WTC11 (cell line): ENCODE data around the gene AKAP6. TPM values are rescaled to one million over a fixed set of nuclear protein-coding genes. Genes with fewer than 3 reads are reported as not detected.

ENCODE experiments used
- ATAC-seq: fragments of 200-7000 bp; cut with Tn5 transposase; 2 replicates; pipeline ENCODE4 v1.10.0; 2021; ENCODE audit warnings: mild to moderate bottlenecking, moderate library complexity
- CTCF ChIA-PET: fragments of 300-600 bp; sonication (Branson Sonifier 250); formaldehyde crosslinking; loops from one replicate; lab custom pipeline; 2021; ENCODE audit warnings: antibody characterized with exemption; lab: Charles Lee
- POLR2A ChIA-PET: fragments of 350-600 bp; sonication (Branson Sonifier 250); formaldehyde crosslinking; loops from one replicate; lab custom pipeline; 2021; ENCODE audit warnings: antibody characterized with exemption; lab: Charles Lee
- DNase-seq: peaks from one replicate; pipeline ENCODE4 v3.0.0; 2021; ENCODE audit warnings: low spot score
- H3K27ac Mint-ChIP-seq: 2 replicates; pipeline ENCODE4 v1.8.0; 2021; ENCODE audit warnings: mixed read lengths
- H3K27me3 Mint-ChIP-seq: 2 replicates; pipeline ENCODE4 v1.8.0; 2021; ENCODE audit warnings: low read depth, mild to moderate bottlenecking, moderate library complexity, mixed read lengths
- H3K36me3 Mint-ChIP-seq: 2 replicates; pipeline ENCODE4 v1.8.0; 2021; ENCODE audit warnings: mixed read lengths
- H3K4me1 Mint-ChIP-seq: 2 replicates; pipeline ENCODE4 v1.8.0; 2022; ENCODE audit warnings: mixed read lengths
- H3K4me3 Mint-ChIP-seq: 2 replicates; pipeline ENCODE4 v1.8.0; 2021; ENCODE audit warnings: mild to moderate bottlenecking, moderate library complexity, mixed read lengths
- H3K9me3 Mint-ChIP-seq: 2 replicates; pipeline ENCODE4 v1.8.0; 2021; ENCODE audit warnings: mixed read lengths
- CTCF ChIP-seq: fragments of 200-600 bp; IDR thresholded peaks from 2 replicates; pipeline ENCODE4 v1.8.0; 2022; ENCODE audit warnings: antibody characterized with exemption
- ESRRA ChIP-seq: sonication (generic); formaldehyde crosslinking; IDR thresholded peaks from 2 replicates; pipeline ENCODE4 v1.8.1; 2022; ENCODE audit warnings: mild to moderate bottlenecking, missing genetic modification reagents, borderline replicate concordance
- FOXP1 ChIP-seq: sonication (generic); formaldehyde crosslinking; IDR thresholded peaks from 2 replicates; pipeline ENCODE4 v1.8.0; 2022; ENCODE audit warnings: missing genetic modification reagents, mild to moderate bottlenecking, moderate library complexity, borderline replicate concordance
- HMGXB4 ChIP-seq: sonication (generic); formaldehyde crosslinking; IDR thresholded peaks from 2 replicates; pipeline ENCODE4 v1.8.1; 2023; ENCODE audit warnings: mild to moderate bottlenecking, moderate library complexity, missing genetic modification reagents
- NFYB ChIP-seq: sonication (generic); formaldehyde crosslinking; conservative IDR thresholded peaks from 2 replicates; pipeline ENCODE4 v1.8.0; 2022; ENCODE audit warnings: low read depth, missing genetic modification reagents
- NR3C1 ChIP-seq: sonication (generic); formaldehyde crosslinking; conservative IDR thresholded peaks from 2 replicates; pipeline ENCODE4 v1.8.1; 2023; ENCODE audit warnings: low read depth, mild to moderate bottlenecking, missing genetic modification reagents
- PRRX2 ChIP-seq: fragments of 250-450 bp; sonication (Bioruptor Pico); IDR thresholded peaks from 2 replicates; pipeline ENCODE4 v1.8.0; 2021; ENCODE audit warnings: mild to moderate bottlenecking
- RORB ChIP-seq: fragments of 250-450 bp; sonication (Bioruptor Pico); IDR thresholded peaks from 2 replicates; pipeline ENCODE4 v1.9.0; 2021; ENCODE audit warnings: mild to moderate bottlenecking
- TEAD1 ChIP-seq: sonication (generic); formaldehyde crosslinking; IDR thresholded peaks from 2 replicates; pipeline ENCODE4 v1.8.0; 2022; ENCODE audit warnings: mild to moderate bottlenecking, missing genetic modification reagents
- TP53 ChIP-seq: sonication (generic); formaldehyde crosslinking; IDR thresholded peaks from 2 replicates; pipeline ENCODE4 v1.8.1; 2023; ENCODE audit warnings: mild to moderate bottlenecking, missing genetic modification reagents
- ZNF121 ChIP-seq: sonication (generic); formaldehyde crosslinking; IDR thresholded peaks from 2 replicates; pipeline ENCODE4 v1.8.0; 2023; ENCODE audit warnings: missing genetic modification reagents
- ZNF219 ChIP-seq: sonication (generic); formaldehyde crosslinking; IDR thresholded peaks from 2 replicates; pipeline ENCODE4 v1.8.0; 2023; ENCODE audit warnings: missing genetic modification reagents, mild to moderate bottlenecking, borderline replicate concordance
- ZNF317 ChIP-seq: sonication (generic); formaldehyde crosslinking; IDR thresholded peaks from 2 replicates; pipeline ENCODE4 v1.8.1; 2023; ENCODE audit warnings: low read depth, mild to moderate bottlenecking, moderate library complexity, missing genetic modification reagents, borderline replicate concordance
- ZNF396 ChIP-seq: fragments of 250-450 bp; sonication (Bioruptor Pico); IDR thresholded peaks from 2 replicates; pipeline ENCODE4 v1.8.0; 2021; ENCODE audit warnings: mild to moderate bottlenecking, moderate library complexity, borderline replicate concordance
- ZNF423 ChIP-seq: fragments of 250-450 bp; sonication (Bioruptor Pico); IDR thresholded peaks from 2 replicates; pipeline ENCODE4 v2.1.2; 2022; ENCODE audit warnings: mild to moderate bottlenecking, moderate library complexity
- total RNA-seq: library from RNA; stranded (reverse); gene quantifications from 3 replicates; pipeline ENCODE4 v1.2.3, GENCODE V29; 2021
- TF ChIP-seq, protein P1 (sequence below): sonication (generic); formaldehyde crosslinking; IDR thresholded peaks from 2 replicates; pipeline ENCODE4 v1.8.1; 2023; ENCODE audit warnings: mild to moderate bottlenecking, missing genetic modification reagents
- TF ChIP-seq, protein P2 (sequence below): fragments of 250-450 bp; sonication (Bioruptor Pico); IDR thresholded peaks from 2 replicates; pipeline ENCODE4 v1.9.0; 2021; ENCODE audit warnings: mild to moderate bottlenecking, borderline replicate concordance
- TF ChIP-seq, protein P3 (sequence below): fragments of 250-450 bp; sonication (Bioruptor Pico); IDR thresholded peaks from 2 replicates; pipeline ENCODE4 v1.9.0; 2021; ENCODE audit warnings: moderate library complexity, mild to moderate bottlenecking, inconsistent platforms, borderline replicate concordance
- TF ChIP-seq, protein P4 (sequence below): sonication (generic); formaldehyde crosslinking; IDR thresholded peaks from 2 replicates; pipeline ENCODE4 v1.8.1; 2022; ENCODE audit warnings: mild to moderate bottlenecking, missing genetic modification reagents, moderate library complexity, borderline replicate concordance
- TF ChIP-seq, protein P5 (sequence below): sonication (generic); formaldehyde crosslinking; IDR thresholded peaks from 2 replicates; pipeline ENCODE4 v1.8.0; 2022; ENCODE audit warnings: mild to moderate bottlenecking, missing genetic modification reagents
- TF ChIP-seq, protein P6 (sequence below): sonication (generic); formaldehyde crosslinking; IDR thresholded peaks from 2 replicates; pipeline ENCODE4 v1.8.0; 2023; ENCODE audit warnings: missing genetic modification reagents
- TF ChIP-seq, protein P7 (sequence below): sonication (generic); formaldehyde crosslinking; IDR thresholded peaks from 2 replicates; pipeline ENCODE4 v1.8.0; 2022; ENCODE audit warnings: mild to moderate bottlenecking, missing genetic modification reagents

The AKAP6 gene
- total RNA-seq, 1 experiment from 2014 or later, result 0.63 TPM

- ATAC-seq (no peak), DNase-seq (no peak)
- Mint-ChIP-seq H3K4me1 (no peaks in the 10 kb centered on the region), H3K27ac (no peak overlapping the region), H3K27me3 (peaks cover 9% of the 10 kb centered on the region), H3K9me3 (peaks cover 86% of the 10 kb centered on the region), H3K36me3 (peaks cover 66% of the 10 kb centered on the region), H3K4me3 (no peak overlapping the region)
- TF ChIP-seq, protein P1, sequence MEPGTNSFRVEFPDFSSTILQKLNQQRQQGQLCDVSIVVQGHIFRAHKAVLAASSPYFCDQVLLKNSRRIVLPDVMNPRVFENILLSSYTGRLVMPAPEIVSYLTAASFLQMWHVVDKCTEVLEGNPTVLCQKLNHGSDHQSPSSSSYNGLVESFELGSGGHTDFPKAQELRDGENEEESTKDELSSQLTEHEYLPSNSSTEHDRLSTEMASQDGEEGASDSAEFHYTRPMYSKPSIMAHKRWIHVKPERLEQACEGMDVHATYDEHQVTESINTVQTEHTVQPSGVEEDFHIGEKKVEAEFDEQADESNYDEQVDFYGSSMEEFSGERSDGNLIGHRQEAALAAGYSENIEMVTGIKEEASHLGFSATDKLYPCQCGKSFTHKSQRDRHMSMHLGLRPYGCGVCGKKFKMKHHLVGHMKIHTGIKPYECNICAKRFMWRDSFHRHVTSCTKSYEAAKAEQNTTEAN (CRISPR knock-in tag), result no peak
- no peak for TF ChIP-seq TP53 (CRISPR knock-in tag)
- TF ChIP-seq FOXP1 (CRISPR knock-in tag), result no peak
- TF ChIP-seq, protein P2, sequence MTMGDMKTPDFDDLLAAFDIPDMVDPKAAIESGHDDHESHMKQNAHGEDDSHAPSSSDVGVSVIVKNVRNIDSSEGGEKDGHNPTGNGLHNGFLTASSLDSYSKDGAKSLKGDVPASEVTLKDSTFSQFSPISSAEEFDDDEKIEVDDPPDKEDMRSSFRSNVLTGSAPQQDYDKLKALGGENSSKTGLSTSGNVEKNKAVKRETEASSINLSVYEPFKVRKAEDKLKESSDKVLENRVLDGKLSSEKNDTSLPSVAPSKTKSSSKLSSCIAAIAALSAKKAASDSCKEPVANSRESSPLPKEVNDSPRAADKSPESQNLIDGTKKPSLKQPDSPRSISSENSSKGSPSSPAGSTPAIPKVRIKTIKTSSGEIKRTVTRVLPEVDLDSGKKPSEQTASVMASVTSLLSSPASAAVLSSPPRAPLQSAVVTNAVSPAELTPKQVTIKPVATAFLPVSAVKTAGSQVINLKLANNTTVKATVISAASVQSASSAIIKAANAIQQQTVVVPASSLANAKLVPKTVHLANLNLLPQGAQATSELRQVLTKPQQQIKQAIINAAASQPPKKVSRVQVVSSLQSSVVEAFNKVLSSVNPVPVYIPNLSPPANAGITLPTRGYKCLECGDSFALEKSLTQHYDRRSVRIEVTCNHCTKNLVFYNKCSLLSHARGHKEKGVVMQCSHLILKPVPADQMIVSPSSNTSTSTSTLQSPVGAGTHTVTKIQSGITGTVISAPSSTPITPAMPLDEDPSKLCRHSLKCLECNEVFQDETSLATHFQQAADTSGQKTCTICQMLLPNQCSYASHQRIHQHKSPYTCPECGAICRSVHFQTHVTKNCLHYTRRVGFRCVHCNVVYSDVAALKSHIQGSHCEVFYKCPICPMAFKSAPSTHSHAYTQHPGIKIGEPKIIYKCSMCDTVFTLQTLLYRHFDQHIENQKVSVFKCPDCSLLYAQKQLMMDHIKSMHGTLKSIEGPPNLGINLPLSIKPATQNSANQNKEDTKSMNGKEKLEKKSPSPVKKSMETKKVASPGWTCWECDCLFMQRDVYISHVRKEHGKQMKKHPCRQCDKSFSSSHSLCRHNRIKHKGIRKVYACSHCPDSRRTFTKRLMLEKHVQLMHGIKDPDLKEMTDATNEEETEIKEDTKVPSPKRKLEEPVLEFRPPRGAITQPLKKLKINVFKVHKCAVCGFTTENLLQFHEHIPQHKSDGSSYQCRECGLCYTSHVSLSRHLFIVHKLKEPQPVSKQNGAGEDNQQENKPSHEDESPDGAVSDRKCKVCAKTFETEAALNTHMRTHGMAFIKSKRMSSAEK (CRISPR knock-in tag), result no peak
- no peak for TF ChIP-seq ZNF396 (CRISPR knock-in tag)
- TF ChIP-seq NFYB, result no peak
- TF ChIP-seq ESRRA, result no peak
- TF ChIP-seq, protein P3, sequence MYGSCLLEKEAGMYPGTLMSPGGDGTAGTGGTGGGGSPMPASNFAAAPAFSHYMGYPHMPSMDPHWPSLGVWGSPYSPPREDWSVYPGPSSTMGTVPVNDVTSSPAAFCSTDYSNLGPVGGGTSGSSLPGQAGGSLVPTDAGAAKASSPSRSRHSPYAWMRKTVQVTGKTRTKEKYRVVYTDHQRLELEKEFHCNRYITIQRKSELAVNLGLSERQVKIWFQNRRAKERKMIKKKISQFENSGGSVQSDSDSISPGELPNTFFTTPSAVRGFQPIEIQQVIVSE (CRISPR knock-in tag), result no peak
- TF ChIP-seq TEAD1 (CRISPR knock-in tag), result no peak
- TF ChIP-seq RORB (CRISPR knock-in tag), result no peak
- TF ChIP-seq, protein P4, sequence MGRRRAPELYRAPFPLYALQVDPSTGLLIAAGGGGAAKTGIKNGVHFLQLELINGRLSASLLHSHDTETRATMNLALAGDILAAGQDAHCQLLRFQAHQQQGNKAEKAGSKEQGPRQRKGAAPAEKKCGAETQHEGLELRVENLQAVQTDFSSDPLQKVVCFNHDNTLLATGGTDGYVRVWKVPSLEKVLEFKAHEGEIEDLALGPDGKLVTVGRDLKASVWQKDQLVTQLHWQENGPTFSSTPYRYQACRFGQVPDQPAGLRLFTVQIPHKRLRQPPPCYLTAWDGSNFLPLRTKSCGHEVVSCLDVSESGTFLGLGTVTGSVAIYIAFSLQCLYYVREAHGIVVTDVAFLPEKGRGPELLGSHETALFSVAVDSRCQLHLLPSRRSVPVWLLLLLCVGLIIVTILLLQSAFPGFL (CRISPR knock-in tag), result no peak
- TF ChIP-seq, protein P5, sequence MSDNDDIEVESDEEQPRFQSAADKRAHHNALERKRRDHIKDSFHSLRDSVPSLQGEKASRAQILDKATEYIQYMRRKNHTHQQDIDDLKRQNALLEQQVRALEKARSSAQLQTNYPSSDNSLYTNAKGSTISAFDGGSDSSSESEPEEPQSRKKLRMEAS (CRISPR knock-in tag), result no peak
- no peak for TF ChIP-seq CTCF
- ChIA-PET CTCF (no interaction called here), POLR2A (no interaction called here)
Measured at GRCh38 chr14:32800320-32800719, 471.2 kb downstream of the AKAP6 start.

GRCh38 chr14:32802295-32802694 is 473.2 kb downstream of the AKAP6 start:
- POLR2A ChIA-PET, result no interaction called here
- H3K36me3 Mint-ChIP-seq, result peaks cover 66% of the 10 kb centered on the region
- CTCF ChIA-PET, result no interaction called here
- TF ChIP-seq HMGXB4, result no peak
- TF ChIP-seq, protein P6, sequence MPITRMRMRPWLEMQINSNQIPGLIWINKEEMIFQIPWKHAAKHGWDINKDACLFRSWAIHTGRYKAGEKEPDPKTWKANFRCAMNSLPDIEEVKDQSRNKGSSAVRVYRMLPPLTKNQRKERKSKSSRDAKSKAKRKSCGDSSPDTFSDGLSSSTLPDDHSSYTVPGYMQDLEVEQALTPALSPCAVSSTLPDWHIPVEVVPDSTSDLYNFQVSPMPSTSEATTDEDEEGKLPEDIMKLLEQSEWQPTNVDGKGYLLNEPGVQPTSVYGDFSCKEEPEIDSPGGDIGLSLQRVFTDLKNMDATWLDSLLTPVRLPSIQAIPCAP (CRISPR knock-in tag), result no peak
- no peak for TF ChIP-seq PRRX2 (CRISPR knock-in tag)
- no peak for TF ChIP-seq ZNF317 (CRISPR knock-in tag)
- no peak for TF ChIP-seq ZNF219 (CRISPR knock-in tag)
- TF ChIP-seq ZNF423, result no peak
- TF ChIP-seq ZNF121 (CRISPR knock-in tag), result no peak
- no peak for TF ChIP-seq NR3C1
- no peak for TF ChIP-seq ZNF396 (CRISPR knock-in tag)
- TF ChIP-seq, protein P7, sequence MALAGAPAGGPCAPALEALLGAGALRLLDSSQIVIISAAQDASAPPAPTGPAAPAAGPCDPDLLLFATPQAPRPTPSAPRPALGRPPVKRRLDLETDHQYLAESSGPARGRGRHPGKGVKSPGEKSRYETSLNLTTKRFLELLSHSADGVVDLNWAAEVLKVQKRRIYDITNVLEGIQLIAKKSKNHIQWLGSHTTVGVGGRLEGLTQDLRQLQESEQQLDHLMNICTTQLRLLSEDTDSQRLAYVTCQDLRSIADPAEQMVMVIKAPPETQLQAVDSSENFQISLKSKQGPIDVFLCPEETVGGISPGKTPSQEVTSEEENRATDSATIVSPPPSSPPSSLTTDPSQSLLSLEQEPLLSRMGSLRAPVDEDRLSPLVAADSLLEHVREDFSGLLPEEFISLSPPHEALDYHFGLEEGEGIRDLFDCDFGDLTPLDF (CRISPR knock-in tag), result no peak

More at GRCh38 chr14:32802295-32802694, 473.2 kb downstream of the AKAP6 start:
- Mint-ChIP-seq H3K9me3 (peaks cover 75% of the 10 kb centered on the region), H3K4me3 (no peak overlapping the region), H3K4me1 (no peaks in the 10 kb centered on the region), H3K27me3 (peaks cover 9% of the 10 kb centered on the region), H3K27ac (no peak overlapping the region)
- no peak for ATAC-seq
- no peak for DNase-seq
